Liver (tissue), 9 donors: ENCODE measurements around the gene SLC25A25. TPM values are rescaled to one million over a fixed set of nuclear protein-coding genes. Genes with fewer than 3 reads are reported as not detected.

Experiments
- DNase-seq: peaks from one replicate; pipeline ENCODE4 v3.0.0-alpha.2; 2017; ENCODE audit warnings: low spot score
- H3K27ac ChIP-seq, 2 donors: one replicate each; pipeline ENCODE4 v1.7.0; 2013; ENCODE audit warnings: inconsistent platforms in 2 of 2, low read length in 2 of 2, control low read depth in 1 of 2, low read depth in 1 of 2, mild to moderate bottlenecking in 1 of 2
- H3K27me3 ChIP-seq, 4 donors: one replicate each; pipeline versions ENCODE4 v1.6.1 to v1.7.0; 2013; ENCODE audit warnings: low read length in 3 of 4, inconsistent platforms in 1 of 4, mild to moderate bottlenecking in 1 of 4, moderate library complexity in 1 of 4; ENCODE audit not compliant: control insufficient read depth in 4 of 4, insufficient read depth in 4 of 4
- H3K36me3 ChIP-seq, 4 donors: one replicate each; pipeline versions ENCODE4 v1.6.1 to v1.7.0; 2013; ENCODE audit warnings: low read length in 3 of 4, mild to moderate bottlenecking in 3 of 4, low read depth in 1 of 4, moderate library complexity in 1 of 4; ENCODE audit not compliant: control insufficient read depth in 4 of 4, insufficient read depth in 3 of 4
- H3K4me1 ChIP-seq, 4 donors: one replicate each; pipeline versions ENCODE4 v1.6.1 to v1.7.0; 2013; ENCODE audit warnings: low read length in 3 of 4, mild to moderate bottlenecking in 3 of 4, moderate library complexity in 1 of 4; ENCODE audit not compliant: control insufficient read depth in 4 of 4, insufficient read depth in 4 of 4
- H3K4me3 ChIP-seq, 3 donors: one replicate each; pipeline versions ENCODE4 v1.6.1 to v1.7.0; 2013; ENCODE audit warnings: low read length in 3 of 3, control low read depth in 1 of 3, low read depth in 1 of 3, mild to moderate bottlenecking in 1 of 3
- H3K9ac ChIP-seq, 2 donors: one replicate each; pipeline ENCODE4 v1.7.0; 2013; ENCODE audit warnings: low read length in 2 of 2, mild to moderate bottlenecking in 2 of 2, moderate library complexity in 2 of 2, control low read depth in 1 of 2, low read depth in 1 of 2
- H3K9me3 ChIP-seq, 4 donors: one replicate each; pipeline versions ENCODE4 v1.6.1 to v1.7.0; 2013; ENCODE audit warnings: low read length in 3 of 4; ENCODE audit not compliant: control insufficient read depth in 4 of 4
- FOXA1 ChIP-seq: IDR thresholded peaks from 2 replicates; pipeline ENCODE4 v1.6.1; 2016; ENCODE audit warnings: antibody characterized with exemption
- FOXA2 ChIP-seq: IDR thresholded peaks from 2 replicates; pipeline ENCODE4 v1.6.1; 2016; ENCODE audit warnings: antibody characterized with exemption
- HNF4A ChIP-seq, 2 donors: conservative IDR thresholded peaks; 2 replicates each; pipeline ENCODE4 v1.6.1; 2016; ENCODE audit warnings: antibody characterized with exemption in 2 of 2, mild to moderate bottlenecking in 2 of 2
- RAD21 ChIP-seq, 2 donors: IDR thresholded peaks; 2 replicates each; pipeline ENCODE4 v1.6.1; 2016; ENCODE audit warnings: antibody characterized with exemption in 2 of 2, mild to moderate bottlenecking in 2 of 2
- SP1 ChIP-seq: IDR thresholded peaks from 2 replicates; pipeline ENCODE4 v1.6.1; 2018; ENCODE audit warnings: antibody characterized with exemption, mild to moderate bottlenecking
- YY1 ChIP-seq: IDR thresholded peaks from 2 replicates; pipeline ENCODE4 v1.6.1; 2016; ENCODE audit warnings: antibody characterized with exemption, mild to moderate bottlenecking
- WGBS: extraction: QIAGEN DNeasy Blood & Tissue Kit; methylation state at CpG from one replicate; pipeline ENCODE4 v1.1.7; 2013; 5-methylcytosine and 5-hydroxymethylcytosine counted together
- polyA plus RNA-seq, 2 donors: library from polyadenylated mRNA; stranded (reverse) in 1 of 2; unstranded in 1 of 2; fragments of 200-250 nt in 1 of 2; fragments of >200 nt in 1 of 2; fragmentation: Nextera tagmentation in 1 of 2; extraction: Ambion mirVana in 1 of 2; gene quantifications; one replicate each; pipeline versions ENCODE4 v1.2.1 to v1.2.3, GENCODE V29; 2013 to 2015
- total RNA-seq, 2 donors: library from RNA; depleted of rRNA; stranded (reverse); fragments of >200 nt; gene quantifications; one replicate each; pipeline ENCODE4 v1.2.3, GENCODE V29; 2014
- TF ChIP-seq, protein P1 (sequence below): IDR thresholded peaks from 2 replicates; pipeline ENCODE4 v1.6.1; 2016; ENCODE audit warnings: antibody characterized with exemption
- TF ChIP-seq, protein P2 (sequence below): fragments of 150-350 bp; IDR thresholded peaks from 2 replicates; pipeline ENCODE4 v1.5.1; 2017; ENCODE audit warnings: improper control_type of control experiment, low read depth, low read length; ENCODE audit not compliant: missing input control
- TF ChIP-seq, protein P3 (sequence below): IDR thresholded peaks from 2 replicates; pipeline ENCODE4 v1.6.1; 2016; ENCODE audit warnings: antibody characterized with exemption
- TF ChIP-seq, protein P4 (sequence below): IDR thresholded peaks from 2 replicates; pipeline ENCODE4 v1.6.1; 2016; ENCODE audit warnings: antibody characterized with exemption, mild to moderate bottlenecking
- donor health status: healthy.
- donor health status: healthy.
- donor health status: healthy.
- donor health status: healthy.
- donor health status: healthy.

Gene SLC25A25
- total and polyA plus RNA-seq, 4 donors = 21.7 to 74.6 (median 39.3) TPM

DNA sequence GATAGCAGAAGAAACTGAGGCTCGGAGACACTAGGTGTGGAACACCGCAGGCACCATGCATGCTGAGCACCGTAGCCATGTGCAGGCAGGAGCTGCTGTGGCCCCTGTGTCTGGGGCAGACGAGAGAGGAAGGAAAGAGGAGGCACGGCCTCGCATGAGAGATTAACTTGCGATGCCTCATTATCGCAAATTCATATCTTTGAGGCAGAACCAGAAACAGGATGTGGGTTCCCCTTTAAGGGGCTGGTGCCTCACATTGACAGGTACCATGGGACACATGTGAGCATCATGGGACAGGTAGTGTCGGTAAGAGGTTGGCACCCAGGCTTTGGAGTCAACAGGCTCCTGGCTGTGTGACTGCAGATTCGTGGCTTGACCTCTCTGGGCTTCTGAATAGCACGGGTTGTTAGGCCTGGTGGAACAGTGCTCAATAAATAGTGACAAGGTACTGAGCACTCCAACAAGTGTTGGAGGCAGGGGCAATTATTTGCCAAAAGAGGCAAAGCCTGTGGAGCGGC, 41.7 kb upstream of the SLC25A25 start:
- H3K4me3 ChIP-seq = no peak overlapping the region
- H3K4me1 ChIP-seq = peaks cover 2 to 13% (median 8%) of the 10 kb centered on the region in 4 donors
- no peak for TF ChIP-seq RAD21 (IDR thresholded peaks at IDR 0.05)
- TF ChIP-seq, protein P1, sequence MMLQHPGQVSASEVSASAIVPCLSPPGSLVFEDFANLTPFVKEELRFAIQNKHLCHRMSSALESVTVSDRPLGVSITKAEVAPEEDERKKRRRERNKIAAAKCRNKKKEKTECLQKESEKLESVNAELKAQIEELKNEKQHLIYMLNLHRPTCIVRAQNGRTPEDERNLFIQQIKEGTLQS = no peak
- no peak for TF ChIP-seq FOXA2
- TF ChIP-seq, protein P2, sequence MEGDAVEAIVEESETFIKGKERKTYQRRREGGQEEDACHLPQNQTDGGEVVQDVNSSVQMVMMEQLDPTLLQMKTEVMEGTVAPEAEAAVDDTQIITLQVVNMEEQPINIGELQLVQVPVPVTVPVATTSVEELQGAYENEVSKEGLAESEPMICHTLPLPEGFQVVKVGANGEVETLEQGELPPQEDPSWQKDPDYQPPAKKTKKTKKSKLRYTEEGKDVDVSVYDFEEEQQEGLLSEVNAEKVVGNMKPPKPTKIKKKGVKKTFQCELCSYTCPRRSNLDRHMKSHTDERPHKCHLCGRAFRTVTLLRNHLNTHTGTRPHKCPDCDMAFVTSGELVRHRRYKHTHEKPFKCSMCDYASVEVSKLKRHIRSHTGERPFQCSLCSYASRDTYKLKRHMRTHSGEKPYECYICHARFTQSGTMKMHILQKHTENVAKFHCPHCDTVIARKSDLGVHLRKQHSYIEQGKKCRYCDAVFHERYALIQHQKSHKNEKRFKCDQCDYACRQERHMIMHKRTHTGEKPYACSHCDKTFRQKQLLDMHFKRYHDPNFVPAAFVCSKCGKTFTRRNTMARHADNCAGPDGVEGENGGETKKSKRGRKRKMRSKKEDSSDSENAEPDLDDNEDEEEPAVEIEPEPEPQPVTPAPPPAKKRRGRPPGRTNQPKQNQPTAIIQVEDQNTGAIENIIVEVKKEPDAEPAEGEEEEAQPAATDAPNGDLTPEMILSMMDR = no peak
- TF ChIP-seq SP1 = no peak
- TF ChIP-seq, protein P3, sequence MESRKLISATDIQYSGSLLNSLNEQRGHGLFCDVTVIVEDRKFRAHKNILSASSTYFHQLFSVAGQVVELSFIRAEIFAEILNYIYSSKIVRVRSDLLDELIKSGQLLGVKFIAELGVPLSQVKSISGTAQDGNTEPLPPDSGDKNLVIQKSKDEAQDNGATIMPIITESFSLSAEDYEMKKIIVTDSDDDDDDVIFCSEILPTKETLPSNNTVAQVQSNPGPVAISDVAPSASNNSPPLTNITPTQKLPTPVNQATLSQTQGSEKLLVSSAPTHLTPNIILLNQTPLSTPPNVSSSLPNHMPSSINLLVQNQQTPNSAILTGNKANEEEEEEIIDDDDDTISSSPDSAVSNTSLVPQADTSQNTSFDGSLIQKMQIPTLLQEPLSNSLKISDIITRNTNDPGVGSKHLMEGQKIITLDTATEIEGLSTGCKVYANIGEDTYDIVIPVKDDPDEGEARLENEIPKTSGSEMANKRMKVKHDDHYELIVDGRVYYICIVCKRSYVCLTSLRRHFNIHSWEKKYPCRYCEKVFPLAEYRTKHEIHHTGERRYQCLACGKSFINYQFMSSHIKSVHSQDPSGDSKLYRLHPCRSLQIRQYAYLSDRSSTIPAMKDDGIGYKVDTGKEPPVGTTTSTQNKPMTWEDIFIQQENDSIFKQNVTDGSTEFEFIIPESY = no peak
- no peak for TF ChIP-seq FOXA1
- TF ChIP-seq, protein P4, sequence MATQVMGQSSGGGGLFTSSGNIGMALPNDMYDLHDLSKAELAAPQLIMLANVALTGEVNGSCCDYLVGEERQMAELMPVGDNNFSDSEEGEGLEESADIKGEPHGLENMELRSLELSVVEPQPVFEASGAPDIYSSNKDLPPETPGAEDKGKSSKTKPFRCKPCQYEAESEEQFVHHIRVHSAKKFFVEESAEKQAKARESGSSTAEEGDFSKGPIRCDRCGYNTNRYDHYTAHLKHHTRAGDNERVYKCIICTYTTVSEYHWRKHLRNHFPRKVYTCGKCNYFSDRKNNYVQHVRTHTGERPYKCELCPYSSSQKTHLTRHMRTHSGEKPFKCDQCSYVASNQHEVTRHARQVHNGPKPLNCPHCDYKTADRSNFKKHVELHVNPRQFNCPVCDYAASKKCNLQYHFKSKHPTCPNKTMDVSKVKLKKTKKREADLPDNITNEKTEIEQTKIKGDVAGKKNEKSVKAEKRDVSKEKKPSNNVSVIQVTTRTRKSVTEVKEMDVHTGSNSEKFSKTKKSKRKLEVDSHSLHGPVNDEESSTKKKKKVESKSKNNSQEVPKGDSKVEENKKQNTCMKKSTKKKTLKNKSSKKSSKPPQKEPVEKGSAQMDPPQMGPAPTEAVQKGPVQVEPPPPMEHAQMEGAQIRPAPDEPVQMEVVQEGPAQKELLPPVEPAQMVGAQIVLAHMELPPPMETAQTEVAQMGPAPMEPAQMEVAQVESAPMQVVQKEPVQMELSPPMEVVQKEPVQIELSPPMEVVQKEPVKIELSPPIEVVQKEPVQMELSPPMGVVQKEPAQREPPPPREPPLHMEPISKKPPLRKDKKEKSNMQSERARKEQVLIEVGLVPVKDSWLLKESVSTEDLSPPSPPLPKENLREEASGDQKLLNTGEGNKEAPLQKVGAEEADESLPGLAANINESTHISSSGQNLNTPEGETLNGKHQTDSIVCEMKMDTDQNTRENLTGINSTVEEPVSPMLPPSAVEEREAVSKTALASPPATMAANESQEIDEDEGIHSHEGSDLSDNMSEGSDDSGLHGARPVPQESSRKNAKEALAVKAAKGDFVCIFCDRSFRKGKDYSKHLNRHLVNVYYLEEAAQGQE = no peak
- TF ChIP-seq HNF4A (conservative IDR thresholded peaks at IDR 0.05) = no peak
- TF ChIP-seq YY1 = no peak
- no peaks in the 10 kb centered on the region for H3K36me3 ChIP-seq
- H3K9me3 ChIP-seq = no peaks in the 10 kb centered on the region
- no peaks in the 10 kb centered on the region for H3K27me3 ChIP-seq
- 75% methylated on average over 12 of the region's 12 CpGs for WGBS
- no peak for DNase-seq
- H3K27ac ChIP-seq = peak overlapping the region in 1 of 2 donors; percentile 73
- H3K9ac ChIP-seq = no peak overlapping the region

DNA sequence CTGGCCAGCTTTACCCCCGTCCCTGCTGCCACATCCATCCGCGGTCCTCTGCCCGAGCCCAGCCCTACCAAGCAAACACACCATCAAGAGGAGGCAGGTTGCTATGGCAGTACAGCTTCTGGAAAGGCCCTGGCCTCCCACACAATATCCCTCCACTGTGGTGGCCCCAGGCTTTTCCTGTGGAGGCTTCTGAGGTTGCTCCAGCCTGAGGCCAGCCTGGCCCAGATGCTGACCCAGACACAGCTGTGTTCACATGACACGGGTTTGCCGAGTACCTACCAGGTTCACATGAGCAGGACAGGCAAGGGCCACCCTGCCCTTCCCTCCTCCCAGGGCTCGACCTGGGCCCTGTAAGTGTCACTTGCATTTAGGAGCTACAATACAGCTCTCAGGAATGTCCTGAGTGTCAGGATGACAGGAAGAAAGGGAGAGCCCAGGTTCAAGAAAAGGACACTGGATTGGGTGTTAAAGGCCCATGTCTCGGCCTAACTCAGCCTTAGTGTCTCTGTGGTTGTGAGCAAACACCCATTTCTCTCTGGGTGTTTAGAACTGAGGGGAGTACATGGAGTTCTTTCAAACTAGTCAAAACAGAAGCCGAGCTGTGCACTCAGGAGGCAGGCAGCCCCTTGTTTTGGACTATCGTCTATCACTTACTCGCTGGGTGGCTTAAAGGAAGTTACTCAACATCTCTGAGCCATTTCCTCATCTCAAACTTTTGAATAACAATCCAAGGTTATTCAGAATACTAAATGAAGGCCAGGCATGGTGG, 41.1 kb upstream of the SLC25A25 start:
- no peak for DNase-seq
- peak overlapping the region; percentile 11 to 73 for H3K27ac ChIP-seq
- H3K9me3 ChIP-seq = no peaks in the 10 kb centered on the region
- H3K36me3 ChIP-seq = no peaks in the 10 kb centered on the region
- TF ChIP-seq FOXA2 (no peak), SP1 (no peak)
- TF ChIP-seq, protein P4 = no peak
- H3K9ac ChIP-seq = no peak overlapping the region
- 72% methylated on average over 11 of the region's 11 CpGs for WGBS
- peaks cover 2 to 11% (median 6%) of the 10 kb centered on the region in 4 donors for H3K4me1 ChIP-seq
- no peak overlapping the region for H3K4me3 ChIP-seq
- H3K27me3 ChIP-seq = no peaks in the 10 kb centered on the region
